Measurements from ENCODE around the gene ADIPOR2. TPM values are rescaled to one million over a fixed set of nuclear protein-coding genes. Genes with fewer than 3 reads are reported as not detected.
A peak's percentile ranks its signal among the peaks of the same experiment; 100 is the strongest.

The ADIPOR2 gene
- total RNA-seq, 4 donors from 2014 or later, result 46.0 to 59.3 (median 52.4) TPM

GRCh38 chr12:1836241-1836803 lies 145.5 kb downstream of the ADIPOR2 start:
- 88 to 93% methylated on average over 3 to 6 of the region's 7 CpGs for WGBS, 2 donors
- DNase-seq, result no peak
- Histone ChIP-seq H3K36me3 (no peaks in the 10 kb centered on the region), H3K4me1 (peaks cover under 1 to 2% of the 10 kb centered on the region in 2 donors), H3K27me3 (no peaks in the 10 kb centered on the region), H3K4me3 (replicated peaks in 1 of 3) (no peak overlapping the region), H3K9me3 (no peaks in the 10 kb centered on the region), H3K27ac (no peak overlapping the region)
- no peak for TF ChIP-seq CTCF (IDR thresholded peaks at IDR 0.05)
- no peak for TF ChIP-seq POLR2A (IDR thresholded peaks at IDR 0.05)
- intact Hi-C loops (cut with DNase I), result no loop called here

- Histone ChIP-seq H3K9me3 (no peaks in the 10 kb centered on the region), H3K4me1 (no peaks in the 10 kb centered on the region), H3K4me3 (replicated peaks in 1 of 3) (no peak overlapping the region), H3K27me3 (no peaks in the 10 kb centered on the region), H3K36me3 (no peaks in the 10 kb centered on the region), H3K27ac (no peak overlapping the region)
- no peak for TF ChIP-seq POLR2A (IDR thresholded peaks at IDR 0.05)
- no peak for TF ChIP-seq CTCF (IDR thresholded peaks at IDR 0.05)
- intact Hi-C loops (cut with DNase I), result no loop called here
- DNase-seq, result peak; percentile 54 to 68
- WGBS, 2 donors, result 54 to 55% methylated on average over 17 to 21 of the region's 22 CpGs
Measured at GRCh38 chr12:1836854-1837421, 146.1 kb downstream of the ADIPOR2 start.

- no peak overlapping the region for H3K27ac ChIP-seq
- no peaks in the 10 kb centered on the region for H3K4me1 ChIP-seq
- no peak for DNase-seq
- no peak overlapping the region for H3K4me3 ChIP-seq (replicated peaks in 1 of 3)
- intact Hi-C loops (cut with DNase I), result no loop called here
- WGBS, 2 donors, result 73 to 79% methylated on average over 11 to 12 of the region's 12 CpGs
- H3K36me3 ChIP-seq, result no peaks in the 10 kb centered on the region
- no peaks in the 10 kb centered on the region for H3K27me3 ChIP-seq
- TF ChIP-seq POLR2A (IDR thresholded peaks at IDR 0.05), result no peak
- TF ChIP-seq CTCF (IDR thresholded peaks at IDR 0.05), result no peak
- H3K9me3 ChIP-seq, result no peaks in the 10 kb centered on the region
Measured at GRCh38 chr12:1837541-1838204, 146.8 kb downstream of the ADIPOR2 start.

Small RNA genes lying within 50 kb of the gene (microRNA-seq; reads per million reads assigned to microRNA genes)
- not detected for gene MIR3649

Small RNA genes lying within 50 kb of the gene (small RNA-seq; reads per million reads assigned to genes)
- not detected for gene MIR3649

Other genes starting within 250 kb of the ADIPOR2 start
- gene FBXL14, start 96.5 kb upstream of the ADIPOR2 start, total RNA-seq, result 10 to 100 TPM; 14.5 to 30.9 (median 21.4) TPM
- gene WNT5B, start 61.8 kb upstream of the ADIPOR2 start, total RNA-seq, result 1 to 10 TPM in 1 of 4 donors, under 1 TPM in 3; 0.78 to 4.3 (median 0.95) TPM
- not detected for gene LRTM2, start 129.5 kb downstream of the ADIPOR2 start, total RNA-seq
- gene CACNA2D4, start 227.6 kb downstream of the ADIPOR2 start, total RNA-seq, result 1 to 10 TPM; 1.5 to 2.6 (median 2.0) TPM